ENCODE measurements around the gene WDR36.

The WDR36 gene

GRCh38 chr5:111106320-111106948 lies 14.3 kb downstream of the WDR36 start:
- no peak for DNase-seq (ENCODE audit: low read depth in 3 of 3)

DNA sequence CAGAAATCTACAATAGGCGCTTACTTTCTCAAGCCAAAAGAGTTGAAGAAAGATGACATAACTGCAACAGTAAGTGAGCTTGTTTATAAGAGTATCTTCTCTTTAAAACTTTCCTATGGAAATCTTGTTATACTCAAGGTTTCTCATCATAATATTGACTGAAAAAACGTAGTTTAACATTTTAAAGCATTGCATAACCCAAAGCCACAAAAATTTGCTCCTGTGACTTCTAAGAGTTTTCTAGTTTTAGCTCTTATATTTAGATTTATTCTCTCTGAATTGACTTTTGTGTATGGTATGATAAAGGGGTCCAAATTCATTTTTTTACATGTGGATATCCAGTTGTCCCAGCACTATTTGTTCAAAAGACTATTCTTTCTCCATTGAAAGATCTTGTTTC lies 15.2 kb downstream of the WDR36 start:
- no peak for DNase-seq (ENCODE audit: low read depth in 3 of 3)

DNA sequence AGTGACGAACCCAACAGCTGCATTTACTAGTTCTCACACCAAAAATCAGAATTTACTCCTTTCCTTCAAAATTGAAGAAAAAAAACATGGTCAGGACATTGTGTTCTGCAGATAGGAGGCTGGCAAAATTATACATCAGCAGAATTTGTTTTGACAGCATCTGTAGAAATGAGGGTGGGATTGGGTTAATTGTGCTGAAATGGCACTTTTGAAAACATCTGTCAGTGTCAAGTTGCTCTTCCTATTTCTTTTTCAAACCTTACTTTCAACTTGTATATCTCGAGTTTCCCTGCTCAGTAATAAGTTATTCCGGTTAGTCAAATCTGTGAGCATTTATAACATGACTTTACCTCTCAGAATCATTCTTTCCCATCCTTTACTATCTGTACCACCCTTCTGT lies 19.8 kb downstream of the WDR36 start:
- DNase-seq (ENCODE audit: low read depth in 3 of 3): no peak

DNA sequence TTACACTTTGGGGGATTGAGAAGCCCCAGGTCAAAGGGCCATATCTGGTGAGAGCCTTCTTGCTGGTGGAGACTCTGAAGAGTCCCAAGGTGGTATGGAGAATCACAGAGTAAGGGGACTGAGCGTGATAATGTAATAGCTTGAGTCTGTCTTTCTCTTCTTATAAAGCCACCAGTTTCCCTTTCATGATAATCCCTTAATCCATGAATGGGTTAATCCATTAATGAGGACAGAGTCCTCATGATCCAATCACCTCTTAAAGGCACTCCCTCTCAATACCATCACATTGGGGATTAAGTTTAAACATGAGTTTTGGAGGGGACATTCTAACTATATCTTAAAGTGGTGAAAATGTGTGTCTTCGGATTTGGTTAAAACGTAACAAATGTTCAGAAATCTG lies 21.5 kb downstream of the WDR36 start:
- DNase-seq (ENCODE audit: low read depth in 3 of 3): no peak

GRCh38 chr5:111115229-111115628 lies 23.1 kb downstream of the WDR36 start:
- DNase-seq (ENCODE audit: low read depth in 3 of 3): no peak

DNA sequence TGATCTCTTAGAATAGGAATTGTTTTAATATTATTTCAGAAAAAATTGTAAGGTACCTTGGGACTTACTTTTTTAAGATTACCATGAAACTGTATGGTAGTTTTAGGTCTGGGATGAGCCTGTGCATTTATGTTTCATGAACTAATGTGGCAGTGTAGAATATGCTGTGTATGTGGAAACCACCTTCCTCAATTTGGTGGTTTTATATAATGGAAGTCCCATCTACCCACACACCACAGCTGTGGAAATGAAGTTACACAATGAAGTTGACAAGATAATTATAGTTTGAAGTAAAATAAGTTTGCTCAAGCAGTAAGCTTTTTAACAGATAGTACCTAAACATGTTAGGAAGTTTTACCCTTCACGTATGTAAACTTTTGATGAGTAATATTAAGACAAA lies 24.4 kb downstream of the WDR36 start:
- DNase-seq (ENCODE audit: low read depth in 3 of 3): no peak

DNA sequence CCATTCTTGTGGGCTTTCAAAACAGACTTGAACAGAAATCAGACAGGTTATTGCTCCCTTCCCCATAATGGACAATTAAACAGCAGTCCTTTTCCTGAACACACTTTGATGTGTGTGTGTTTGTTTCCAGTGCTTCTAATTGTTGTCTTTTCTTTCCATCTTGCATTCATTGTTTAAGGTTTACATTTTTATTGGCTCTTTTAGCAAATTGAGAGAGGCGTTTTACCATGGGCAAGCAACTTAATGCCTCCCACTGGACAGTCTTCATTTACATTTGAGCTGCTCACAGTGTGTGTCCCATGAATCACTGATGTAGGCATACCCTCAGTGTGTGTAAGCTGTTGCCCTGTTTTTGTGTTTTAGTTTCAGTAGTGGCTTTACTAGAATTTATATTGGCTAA lies 25.0 kb downstream of the WDR36 start:
- no peak for DNase-seq (ENCODE audit: low read depth in 3 of 3)

GRCh38 chr5:111119221-111119620 lies 27.1 kb downstream of the WDR36 start:
- DNase-seq (ENCODE audit: low read depth in 3 of 3): no peak

- no peak for DNase-seq (ENCODE audit: low read depth in 3 of 3)
These were observed 27.7 kb downstream of the WDR36 start for GRCh38 chr5:111119856-111120255.

GRCh38 chr5:111120911-111121310 lies 28.8 kb downstream of the WDR36 start:
- DNase-seq (ENCODE audit: low read depth in 3 of 3): no peak

DNA sequence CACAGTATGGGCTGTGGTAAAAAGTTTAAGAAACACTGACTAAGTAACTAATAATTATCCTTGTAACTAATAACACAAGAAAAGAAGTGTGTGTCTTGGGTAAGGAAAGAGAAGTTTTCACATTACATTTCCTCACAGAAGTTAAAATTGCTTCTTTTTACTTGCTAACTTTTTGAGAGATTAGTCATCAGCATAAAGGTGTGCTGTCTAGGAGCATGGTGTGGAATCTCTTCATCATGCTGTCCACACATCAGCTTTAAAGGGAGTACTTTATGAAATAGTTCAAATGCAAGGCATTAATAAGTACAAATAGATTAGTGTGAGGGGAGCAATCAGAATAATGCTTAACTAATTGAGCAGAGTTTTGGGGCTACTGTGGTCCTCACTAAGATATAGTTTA lies 29.8 kb downstream of the WDR36 start:
- DNase-seq (ENCODE audit: low read depth in 3 of 3): no peak

DNA sequence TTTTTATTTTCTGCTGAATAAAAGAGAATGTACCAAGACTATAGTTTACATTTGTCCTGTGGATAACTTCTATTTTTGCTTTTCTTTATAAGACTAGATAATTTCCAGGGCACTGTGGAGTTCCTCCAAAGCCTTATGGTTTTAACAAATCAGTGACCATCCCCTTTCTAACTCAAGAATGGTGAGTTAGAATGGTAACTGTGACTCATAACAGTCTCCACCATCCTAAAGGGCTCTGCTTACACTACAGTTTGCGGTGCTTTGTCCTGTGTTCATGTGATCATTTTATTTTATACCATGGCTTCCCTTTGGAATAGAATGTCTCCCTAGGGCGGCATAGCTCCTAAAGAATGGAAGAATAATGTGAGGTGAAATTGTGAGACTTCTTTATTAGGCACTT lies 30.2 kb downstream of the WDR36 start:
- DNase-seq (ENCODE audit: low read depth in 3 of 3): no peak

DNA sequence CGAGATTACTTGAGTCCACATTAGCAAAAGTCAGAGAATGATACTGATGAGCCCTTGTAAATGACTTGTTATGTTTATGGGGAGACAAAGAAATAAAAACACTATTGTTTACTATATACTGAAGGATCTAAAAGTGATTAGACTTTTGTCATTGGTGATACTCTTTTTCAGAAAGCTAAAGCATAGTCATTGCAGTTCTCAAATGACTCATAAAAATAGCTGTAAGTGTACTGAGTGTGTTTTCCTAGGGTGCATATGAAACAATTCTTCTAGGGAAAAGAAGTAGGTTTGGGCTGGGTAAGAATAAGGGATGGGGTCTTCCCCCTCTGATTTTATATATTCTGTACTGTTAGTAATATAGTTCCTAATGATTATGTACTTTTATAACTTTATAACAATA lies 32.6 kb downstream of the WDR36 start:
- no peak for DNase-seq (ENCODE audit: low read depth in 3 of 3)

GRCh38 chr5:111126896-111127295 lies 34.7 kb downstream of the WDR36 start:
- DNase-seq (ENCODE audit: low read depth in 3 of 3): no peak

GRCh38 chr5:111127453-111128195 lies 35.5 kb downstream of the WDR36 start:
- no peak for DNase-seq (ENCODE audit: low read depth in 3 of 3)

GRCh38 chr5:111129938-111130337 lies 37.8 kb downstream of the WDR36 start:
- DNase-seq (ENCODE audit: low read depth in 3 of 3): no peak

GRCh38 chr5:111131356-111131755 lies 39.2 kb downstream of the WDR36 start:
- no peak for DNase-seq (ENCODE audit: low read depth in 3 of 3)

DNA sequence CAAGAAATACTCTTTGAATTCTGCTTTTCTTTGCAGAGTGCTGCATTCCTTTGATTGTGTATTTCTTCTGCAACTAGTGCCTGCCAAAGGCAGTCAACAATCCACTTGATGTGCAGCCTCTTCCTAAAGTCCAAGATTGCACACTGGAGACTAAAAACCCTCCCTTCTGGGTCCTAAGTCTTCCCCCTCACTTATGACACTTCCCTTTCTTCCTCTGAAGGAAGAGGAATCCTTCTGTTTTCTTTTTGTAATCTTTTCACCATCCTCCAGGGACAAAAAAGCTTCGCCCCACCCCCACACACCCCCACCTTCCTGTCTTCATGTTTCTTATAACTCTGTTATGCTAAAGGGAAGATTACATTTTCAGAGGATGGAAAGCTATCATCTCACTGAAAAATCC lies 39.9 kb downstream of the WDR36 start:
- DNase-seq (ENCODE audit: low read depth in 3 of 3): no peak

- DNase-seq (ENCODE audit: low read depth in 3 of 3): no peak
These were observed 40.7 kb downstream of the WDR36 start for GRCh38 chr5:111132731-111133435.

- no peak for DNase-seq (ENCODE audit: low read depth in 3 of 3)
These were observed 41.2 kb downstream of the WDR36 start for GRCh38 chr5:111133436-111133751.

DNA sequence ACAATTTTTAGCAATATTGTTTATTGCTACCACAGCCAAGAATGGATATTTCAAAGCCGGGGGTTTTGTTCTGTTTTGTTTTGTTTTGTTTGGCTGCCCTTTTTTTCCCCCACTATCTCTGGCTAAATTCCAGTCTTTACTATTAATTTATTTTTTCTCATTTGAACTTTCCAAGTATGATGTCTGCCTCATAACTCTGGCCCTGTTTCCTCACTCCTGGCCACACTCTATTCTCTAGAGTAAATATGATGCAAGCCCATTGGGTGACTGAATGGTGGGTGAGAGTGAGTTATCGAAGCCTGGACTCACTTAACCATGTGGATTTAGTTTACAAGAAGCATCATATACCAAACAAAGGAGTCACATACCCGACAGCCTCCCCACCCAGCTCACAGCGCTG lies 41.9 kb downstream of the WDR36 start:
- DNase-seq (ENCODE audit: low read depth in 3 of 3): no peak

DNA sequence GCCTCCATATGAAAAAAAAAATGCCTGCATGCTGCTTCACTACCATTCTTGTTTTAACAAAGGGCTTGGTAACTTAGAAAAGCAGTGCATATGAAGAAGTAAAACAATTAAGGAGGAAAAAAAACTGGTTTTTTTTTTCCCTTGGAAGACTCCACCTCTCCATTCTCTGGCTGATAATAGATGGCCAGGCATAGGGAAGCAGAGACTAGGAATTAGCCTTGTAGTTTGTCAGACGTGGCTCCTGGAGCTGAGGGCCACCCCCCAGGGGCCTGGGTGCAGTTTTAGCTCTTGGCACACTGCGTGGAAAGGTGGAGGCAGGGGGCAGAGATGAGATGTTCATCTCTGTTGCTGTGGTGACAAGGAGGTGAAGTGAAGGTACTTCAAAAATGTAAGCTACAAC lies 42.7 kb downstream of the WDR36 start:
- no peak for DNase-seq (ENCODE audit: low read depth in 3 of 3)

DNA sequence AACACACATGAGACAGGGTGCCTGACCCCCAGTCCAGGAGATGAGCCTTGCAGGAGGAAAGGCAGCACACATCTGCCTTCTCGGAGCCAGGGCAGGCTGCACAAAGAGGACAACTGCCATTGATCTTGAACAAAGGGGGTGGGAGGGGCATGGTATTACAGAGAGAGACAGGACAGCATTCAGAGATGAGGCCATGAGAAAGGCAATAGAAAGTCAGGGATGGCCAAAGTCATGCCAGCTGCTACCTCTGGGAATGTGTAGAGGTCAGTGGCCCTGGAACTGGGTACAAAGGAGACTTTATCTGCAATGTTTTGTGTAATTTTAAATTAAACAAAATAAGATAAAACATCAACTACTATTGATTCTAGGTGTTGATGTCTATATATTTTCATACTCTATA lies 43.2 kb downstream of the WDR36 start:
- DNase-seq (ENCODE audit: low read depth in 3 of 3): no peak
